ENCODE results near the gene VPS13C. TPM values are rescaled to one million over a fixed set of nuclear protein-coding genes. Genes with fewer than 3 reads are reported as not detected.

The VPS13C gene
- total RNA-seq, 1 donor from 2014 or later: 50.9 TPM

DNA sequence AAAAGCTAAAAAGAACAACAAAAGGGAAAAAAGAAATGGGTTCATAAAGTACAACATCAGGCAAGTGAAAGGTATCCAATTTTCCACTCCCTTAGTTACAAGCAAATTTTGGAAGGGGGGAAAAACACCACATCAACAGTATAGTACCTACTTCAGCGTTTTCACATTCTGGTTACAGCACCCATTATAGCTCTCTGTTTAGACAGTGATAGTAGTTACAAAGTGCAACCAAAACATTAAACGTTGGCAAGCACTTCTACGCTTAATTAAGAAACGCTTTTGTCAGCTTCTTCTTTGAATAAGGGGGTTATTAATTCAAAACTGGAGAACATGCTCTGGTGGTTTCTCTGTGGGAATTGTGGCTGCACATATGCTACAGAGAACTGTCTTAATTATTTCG, 180.2 kb downstream of the VPS13C start:
- Mint-ChIP-seq H3K36me3 (ENCODE audit: low read depth, unreplicated experiment) (no peaks in the 10 kb centered on the region), H3K27me3 (ENCODE audit: unreplicated experiment) (no peaks in the 10 kb centered on the region), H3K4me1 (ENCODE audit: unreplicated experiment) (peaks cover 5% of the 10 kb centered on the region), H3K4me3 (ENCODE audit: unreplicated experiment) (no peak overlapping the region), H3K27ac (ENCODE audit: unreplicated experiment) (no peak overlapping the region), H3K9me3 (ENCODE audit: unreplicated experiment) (no peaks in the 10 kb centered on the region)
- no peak for DNase-seq (ENCODE audit: low spot score)
- no peak for TF ChIP-seq CTCF (IDR thresholded peaks at IDR 0.05; ENCODE audit: unreplicated experiment)

- no peaks in the 10 kb centered on the region for H3K27me3 Mint-ChIP-seq (ENCODE audit: unreplicated experiment)
- no peaks in the 10 kb centered on the region for H3K9me3 Mint-ChIP-seq (ENCODE audit: unreplicated experiment)
- no peak overlapping the region for H3K27ac Mint-ChIP-seq (ENCODE audit: unreplicated experiment)
- no peaks in the 10 kb centered on the region for H3K36me3 Mint-ChIP-seq (ENCODE audit: low read depth, unreplicated experiment)
- no peak for DNase-seq (ENCODE audit: low spot score)
- H3K4me1 Mint-ChIP-seq (ENCODE audit: unreplicated experiment): peaks cover 5% of the 10 kb centered on the region
- H3K4me3 Mint-ChIP-seq (ENCODE audit: unreplicated experiment): no peak overlapping the region
- no peak for TF ChIP-seq CTCF (IDR thresholded peaks at IDR 0.05; ENCODE audit: unreplicated experiment)
These were observed 181.0 kb downstream of the VPS13C start for GRCh38 chr15:61879219-61879618.

DNA sequence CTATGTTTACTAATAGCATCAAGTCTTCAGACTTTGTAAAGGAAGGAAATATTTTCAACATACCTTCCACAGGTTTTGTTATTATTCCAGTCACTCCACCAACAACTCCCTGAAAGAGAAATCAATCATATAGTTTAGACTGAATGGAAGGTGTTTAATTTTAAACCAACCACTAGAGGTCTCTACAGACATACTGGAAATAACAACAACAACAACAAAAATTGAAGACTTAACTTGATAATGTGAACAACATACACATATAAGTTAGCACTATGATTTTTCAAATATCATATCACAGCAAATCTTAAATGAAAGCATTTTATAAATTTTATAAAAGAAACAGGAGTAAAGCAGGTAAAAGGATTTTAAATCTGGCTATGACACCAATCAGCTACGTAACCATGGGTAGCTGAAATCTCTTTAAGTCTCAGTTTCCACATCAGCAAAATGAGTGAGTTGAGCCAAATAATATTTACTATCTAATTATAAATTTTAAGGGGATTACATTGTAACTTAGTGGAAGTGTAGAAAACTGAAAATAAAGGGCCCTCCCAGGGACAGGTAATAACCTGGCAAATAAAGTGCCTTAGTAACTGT, 188.2 kb downstream of the VPS13C start:
- H3K4me1 Mint-ChIP-seq (ENCODE audit: unreplicated experiment): no peaks in the 10 kb centered on the region
- no peak overlapping the region for H3K4me3 Mint-ChIP-seq (ENCODE audit: unreplicated experiment)
- no peaks in the 10 kb centered on the region for H3K9me3 Mint-ChIP-seq (ENCODE audit: unreplicated experiment)
- H3K27ac Mint-ChIP-seq (ENCODE audit: unreplicated experiment): no peak overlapping the region
- DNase-seq (ENCODE audit: low spot score): no peak
- peaks cover 4% of the 10 kb centered on the region for H3K36me3 Mint-ChIP-seq (ENCODE audit: low read depth, unreplicated experiment)
- no peaks in the 10 kb centered on the region for H3K27me3 Mint-ChIP-seq (ENCODE audit: unreplicated experiment)
- peak; percentile 69 for TF ChIP-seq CTCF (IDR thresholded peaks at IDR 0.05; ENCODE audit: unreplicated experiment)

DNA sequence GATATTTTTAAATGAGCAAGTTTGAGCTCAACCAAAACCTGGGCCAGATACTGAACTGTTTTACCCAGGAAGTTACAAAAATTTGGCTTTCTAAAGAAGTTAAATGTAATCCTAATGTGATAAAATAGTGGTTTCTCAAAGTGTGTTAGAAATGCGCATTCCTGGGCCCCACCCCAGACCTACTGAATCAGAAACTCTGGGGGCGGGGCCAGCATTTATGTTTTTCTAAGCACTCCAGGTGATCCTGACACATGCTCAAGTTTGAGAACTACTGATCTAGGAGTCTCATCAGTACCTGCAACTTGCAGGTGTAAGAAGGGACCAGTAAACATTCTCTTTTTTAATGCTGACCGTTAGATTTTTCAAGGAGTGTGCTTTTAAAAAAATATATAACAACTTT, 190.6 kb downstream of the VPS13C start:
- no peaks in the 10 kb centered on the region for H3K9me3 Mint-ChIP-seq (ENCODE audit: unreplicated experiment)
- TF ChIP-seq CTCF (IDR thresholded peaks at IDR 0.05; ENCODE audit: unreplicated experiment): no peak
- H3K27me3 Mint-ChIP-seq (ENCODE audit: unreplicated experiment): no peaks in the 10 kb centered on the region
- peaks cover 4% of the 10 kb centered on the region for H3K36me3 Mint-ChIP-seq (ENCODE audit: low read depth, unreplicated experiment)
- H3K4me1 Mint-ChIP-seq (ENCODE audit: unreplicated experiment): no peaks in the 10 kb centered on the region
- DNase-seq (ENCODE audit: low spot score): no peak
- H3K4me3 Mint-ChIP-seq (ENCODE audit: unreplicated experiment): no peak overlapping the region
- H3K27ac Mint-ChIP-seq (ENCODE audit: unreplicated experiment): no peak overlapping the region

DNA sequence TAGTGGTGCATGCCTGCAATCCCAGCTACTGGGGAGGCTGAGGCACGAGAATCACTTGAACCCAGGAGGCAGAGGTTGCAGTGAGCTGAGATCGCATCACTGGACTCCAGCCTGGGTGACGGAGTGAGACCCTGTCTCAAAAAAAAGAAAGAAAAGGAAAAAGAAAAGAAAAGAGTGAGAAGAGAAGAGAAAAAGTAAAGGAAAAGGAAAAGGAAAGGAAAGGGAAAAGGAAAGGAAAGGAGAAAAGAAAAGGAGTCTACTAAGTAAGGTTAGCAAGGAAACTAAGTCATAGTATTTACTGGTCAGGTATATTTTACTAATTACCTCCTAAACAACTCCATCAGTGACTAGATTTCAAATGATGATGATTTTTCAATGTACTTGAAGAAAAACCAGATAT, 198.3 kb downstream of the VPS13C start:
- H3K27me3 Mint-ChIP-seq (ENCODE audit: unreplicated experiment): peaks cover 3% of the 10 kb centered on the region
- no peak overlapping the region for H3K27ac Mint-ChIP-seq (ENCODE audit: unreplicated experiment)
- H3K9me3 Mint-ChIP-seq (ENCODE audit: unreplicated experiment): no peaks in the 10 kb centered on the region
- peaks cover 6% of the 10 kb centered on the region for H3K4me1 Mint-ChIP-seq (ENCODE audit: unreplicated experiment)
- TF ChIP-seq CTCF (IDR thresholded peaks at IDR 0.05; ENCODE audit: unreplicated experiment): no peak
- no peaks in the 10 kb centered on the region for H3K36me3 Mint-ChIP-seq (ENCODE audit: low read depth, unreplicated experiment)
- no peak overlapping the region for H3K4me3 Mint-ChIP-seq (ENCODE audit: unreplicated experiment)
- no peak for DNase-seq (ENCODE audit: low spot score)
